Measurements from ENCODE around the gene GRAMD1A. TPM values are rescaled to one million over a fixed set of nuclear protein-coding genes. Genes with fewer than 3 reads are reported as not detected.
A peak's percentile ranks its signal among the peaks of the same experiment; 100 is the strongest.

GRAMD1A gene
- total and polyA plus RNA-seq, 9 of the 15 experiments (the other 6 are each of a cell fraction or from before 2014, with no cell fraction given) = 1.4 to 63.8 (median 38.5) TPM

DNA sequence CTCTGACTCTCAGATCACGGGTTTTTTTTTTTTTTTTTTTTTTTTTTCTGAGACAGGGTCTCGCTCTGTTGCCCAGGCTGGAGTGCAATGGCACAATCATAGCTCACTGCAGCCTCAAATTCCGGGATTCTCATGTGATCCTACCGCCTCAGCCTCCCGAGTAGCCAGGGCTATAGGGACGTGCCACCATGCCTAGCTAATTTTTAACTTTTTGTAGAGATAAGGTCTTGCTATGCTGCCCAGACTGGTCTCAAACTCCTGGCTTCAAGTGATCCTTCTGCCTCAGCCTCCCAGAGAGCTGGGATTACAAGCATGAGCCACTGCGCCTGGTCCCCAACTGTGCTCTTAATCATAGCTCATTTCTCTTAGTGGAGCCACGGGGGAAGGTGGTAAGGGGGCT, 4.6 kb upstream of the GRAMD1A start:
- intact Hi-C loops (cut with micrococcal nuclease) (no loop called here), in situ Hi-C loops (cut with MboI) (no loop called here)
- H2AFZ ChIP-seq (ENCODE audit: low read depth, low read length) = no peak overlapping the region
- DNase-seq (ENCODE audit: extremely low read depth in 1 of 4, low spot score in 3 of 4) (no peak), FAIRE-seq (no peak), ATAC-seq (no peak)
- H3K27ac ChIP-seq (ENCODE audit: extremely low read depth, low read depth, low read length) = no peak overlapping the region
- ChIA-PET CTCF (ENCODE audit: low intra/inter-chr PET ratio) (no interaction called here), POLR2A (no interaction called here)
- peaks cover 9% of the 10 kb centered on the region for H3K79me2 ChIP-seq (ENCODE audit: control insufficient read depth, insufficient read depth, low read length)
- 0 out of 2 replicates have a peak, but pooled peaks cover 2% of the 10 kb centered on the region for H3K9me3 ChIP-seq (replicated peaks; ENCODE audit: control insufficient read depth, insufficient read depth, low read depth, low read length)
- H3K9me1 ChIP-seq (ENCODE audit: control insufficient read depth, insufficient read depth, low read length) = no peaks in the 10 kb centered on the region
- no peaks in the 10 kb centered on the region for H3K36me3 ChIP-seq (ENCODE audit: control insufficient read depth, insufficient read depth, low read length)
- peaks cover 8 to 19% of the 10 kb centered on the region in 2 experiments; a peak in 4 of 5 replicates for H3K4me1 ChIP-seq (replicated peaks in 1 of 2; ENCODE audit: control insufficient read depth in 2 of 2, insufficient read depth in 2 of 2, low read length in 2 of 2)
- 60% methylated on average over 7 of the region's 8 CpGs for WGBS (ENCODE audit: insufficient coverage, low coverage, missing lambda C conversion rate)
- no peak overlapping the region for H3K4me2 ChIP-seq (ENCODE audit: insufficient read depth, low read length)
- H3K9ac ChIP-seq (ENCODE audit: insufficient read depth in 1 of 2, low read depth in 2 of 2, low read length in 2 of 2) = no peak overlapping the region
- TF ChIP-seq ZNF121 (CRISPR knock-in tag; conservative IDR thresholded peaks at IDR 0.05) (peak; percentile 88), ZNF699 (CRISPR knock-in tag; IDR thresholded peaks at IDR 0.05; ENCODE audit: insufficient replicate concordance) (no peak)
- no peak overlapping the region for H3K4me3 ChIP-seq
- BruUV-seq (replicated peaks) = no TSS peak
- no peaks in the 10 kb centered on the region for H4K20me1 ChIP-seq (replicated peaks; ENCODE audit: control insufficient read depth, insufficient read depth, low read length)
- peaks cover 0 to 4% of the 10 kb centered on the region in 2 experiments; a peak in 1 of 5 replicates for H3K27me3 ChIP-seq (ENCODE audit: control insufficient read depth in 2 of 2, insufficient read depth in 2 of 2, low read length in 2 of 2)

DNA sequence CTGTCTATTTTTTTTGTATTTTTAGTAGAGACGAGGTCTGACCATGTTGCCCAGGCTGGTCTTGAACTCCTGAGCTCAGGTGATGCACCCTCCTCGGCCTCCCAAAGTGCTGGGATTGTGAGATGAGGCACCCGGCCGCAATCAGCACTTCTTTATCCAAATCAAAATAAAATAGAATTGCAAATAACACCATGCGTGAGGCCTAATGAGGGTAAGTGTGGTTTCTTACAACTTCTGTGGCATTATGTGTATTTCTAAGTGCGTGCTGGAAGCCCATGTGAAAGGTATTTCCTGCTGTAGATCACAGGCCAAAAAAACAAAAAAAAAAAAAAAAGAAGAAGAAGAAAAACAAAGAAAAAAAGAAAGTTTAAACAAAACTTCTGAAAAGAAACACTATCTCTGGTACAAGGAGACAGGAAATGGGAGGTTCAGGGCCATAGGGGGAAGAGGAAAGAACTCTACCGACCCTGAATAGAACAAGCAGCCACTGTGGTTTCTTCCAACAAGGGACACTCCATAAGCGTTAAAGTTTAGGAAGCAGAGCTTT, 3.0 kb upstream of the GRAMD1A start:
- no peak overlapping the region for H3K4me2 ChIP-seq (ENCODE audit: insufficient read depth, low read length)
- 0 out of 2 replicates have a peak, but pooled peaks cover 1% of the 10 kb centered on the region for H3K9me3 ChIP-seq (replicated peaks; ENCODE audit: control insufficient read depth, insufficient read depth, low read depth, low read length)
- intact Hi-C loops (cut with micrococcal nuclease) = no loop called here
- H3K9me1 ChIP-seq (ENCODE audit: control insufficient read depth, insufficient read depth, low read length) = no peaks in the 10 kb centered on the region
- BruUV-seq (replicated peaks) = no TSS peak
- ChIA-PET POLR2A (interaction anchor here (1.0 kb wide), 1 partner anchor 9 kb away, joined by 3 read pairs; no protein-coding TSS in a partner anchor), CTCF (ENCODE audit: low intra/inter-chr PET ratio) (no interaction called here)
- 62% methylated on average over 8 of the region's 8 CpGs for WGBS (ENCODE audit: insufficient coverage, low coverage, missing lambda C conversion rate)
- in situ Hi-C loops (cut with MboI) = no loop called here
- no peaks in the 10 kb centered on the region for H3K27me3 ChIP-seq (ENCODE audit: control insufficient read depth in 2 of 2, insufficient read depth in 2 of 2, low read length in 2 of 2)
- H3K4me3 ChIP-seq = no peak overlapping the region
- peaks cover 25% of the 10 kb centered on the region for H3K79me2 ChIP-seq (ENCODE audit: control insufficient read depth, insufficient read depth, low read length)
- FAIRE-seq = no peak
- no peak for ATAC-seq
- H3K36me3 ChIP-seq (ENCODE audit: control insufficient read depth, insufficient read depth, low read length) = peaks cover 5% of the 10 kb centered on the region; the same call in 2 of the 3 replicates
- no peak overlapping the region for H2AFZ ChIP-seq (ENCODE audit: low read depth, low read length)
- H4K20me1 ChIP-seq (replicated peaks; ENCODE audit: control insufficient read depth, insufficient read depth, low read length) = no peaks in the 10 kb centered on the region
- H3K27ac ChIP-seq (ENCODE audit: extremely low read depth, low read depth, low read length) = no peak overlapping the region
- no peak overlapping the region for H3K9ac ChIP-seq (ENCODE audit: insufficient read depth in 1 of 2, low read depth in 2 of 2, low read length in 2 of 2)
- no peak for DNase-seq (ENCODE audit: extremely low read depth in 1 of 4, low spot score in 3 of 4)
- peaks cover 13 to 28% of the 10 kb centered on the region in 2 experiments; a peak in 4 of 5 replicates for H3K4me1 ChIP-seq (replicated peaks in 1 of 2; ENCODE audit: control insufficient read depth in 2 of 2, insufficient read depth in 2 of 2, low read length in 2 of 2)
- TF ChIP-seq GATAD2B (IDR thresholded peaks at IDR 0.05; ENCODE audit: borderline replicate concordance) (no peak), HSF4 (CRISPR knock-in tag; IDR thresholded peaks at IDR 0.05; ENCODE audit: borderline replicate concordance) (no peak), MTF1 (CRISPR knock-in tag; IDR thresholded peaks at IDR 0.05; ENCODE audit: borderline replicate concordance) (no peak)
- TF ChIP-seq, protein P1, sequence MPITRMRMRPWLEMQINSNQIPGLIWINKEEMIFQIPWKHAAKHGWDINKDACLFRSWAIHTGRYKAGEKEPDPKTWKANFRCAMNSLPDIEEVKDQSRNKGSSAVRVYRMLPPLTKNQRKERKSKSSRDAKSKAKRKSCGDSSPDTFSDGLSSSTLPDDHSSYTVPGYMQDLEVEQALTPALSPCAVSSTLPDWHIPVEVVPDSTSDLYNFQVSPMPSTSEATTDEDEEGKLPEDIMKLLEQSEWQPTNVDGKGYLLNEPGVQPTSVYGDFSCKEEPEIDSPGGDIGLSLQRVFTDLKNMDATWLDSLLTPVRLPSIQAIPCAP (CRISPR knock-in tag; IDR thresholded peaks at IDR 0.05; ENCODE audit: borderline replicate concordance) = no peak
- TF ChIP-seq, protein P2, sequence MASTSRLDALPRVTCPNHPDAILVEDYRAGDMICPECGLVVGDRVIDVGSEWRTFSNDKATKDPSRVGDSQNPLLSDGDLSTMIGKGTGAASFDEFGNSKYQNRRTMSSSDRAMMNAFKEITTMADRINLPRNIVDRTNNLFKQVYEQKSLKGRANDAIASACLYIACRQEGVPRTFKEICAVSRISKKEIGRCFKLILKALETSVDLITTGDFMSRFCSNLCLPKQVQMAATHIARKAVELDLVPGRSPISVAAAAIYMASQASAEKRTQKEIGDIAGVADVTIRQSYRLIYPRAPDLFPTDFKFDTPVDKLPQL (IDR thresholded peaks at IDR 0.05; ENCODE audit: extremely low read depth, insufficient read length) = no peak
